Upper lobe of left lung (tissue), 6 donors: Measurements from ENCODE around the gene FXYD6. TPM values are rescaled to one million over a fixed set of nuclear protein-coding genes. Genes with fewer than 3 reads are reported as not detected.
A peak's percentile ranks its signal among the peaks of the same experiment; 100 is the strongest.

Experiments used
- ATAC-seq, 2 donors: fragments of 200-7000 bp; cut with Tn5 transposase; one replicate each; pipeline ENCODE4 v1.9.1; 2022; ENCODE audit warnings: mild to moderate bottlenecking in 2 of 2, moderate library complexity in 2 of 2; ENCODE audit not compliant: low FRiP score in 2 of 2
- DNase-seq, 2 donors: peaks; one replicate each; pipeline ENCODE4 v3.0.0-alpha.2; 2019 to 2020
- H3K27ac ChIP-seq, 4 donors: fragments of 200-600 bp; sonication (generic); one replicate each; pipeline ENCODE4 v1.5.1; 2016 to 2019
- H3K27me3 ChIP-seq, 4 donors: fragments of 200-600 bp; sonication (generic); one replicate each; pipeline ENCODE4 v1.5.1; 2017 to 2019
- H3K36me3 ChIP-seq, 4 donors: fragments of 200-600 bp; sonication (generic); one replicate each; pipeline ENCODE4 v1.5.1; 2016 to 2019
- H3K4me1 ChIP-seq, 4 donors: fragments of 200-600 bp; sonication (generic); one replicate each; pipeline ENCODE4 v1.5.1; 2018 to 2019
- H3K4me3 ChIP-seq, 4 donors: fragments of 200-600 bp; sonication (generic); one replicate each; pipeline ENCODE4 v1.5.1; 2017 to 2019; ENCODE audit warnings: mild to moderate bottlenecking in 2 of 4, moderate library complexity in 1 of 4
- H3K9me3 ChIP-seq, 4 donors: fragments of 200-600 bp; sonication (generic); one replicate each; pipeline ENCODE4 v1.5.1; 2018 to 2019
- CTCF ChIP-seq, 6 experiments: fragments of 450-650 bp in 4 of 6; fragments of 200-600 bp in 2 of 6; sonication (generic) in 2 of 6; IDR thresholded peaks; one replicate each; pipeline ENCODE4 v1.5.1; 2016 to 2019; ENCODE audit warnings: antibody characterized with exemption in 6 of 6
- EP300 ChIP-seq, 4 donors: sonication (generic); formaldehyde crosslinking; IDR thresholded peaks; one replicate each; pipeline ENCODE4 v1.5.1; 2017; ENCODE audit warnings: antibody characterized with exemption in 4 of 4, control low read depth in 2 of 4
- POLR2A ChIP-seq, 4 donors: fragments of 450-650 bp; IDR thresholded peaks; one replicate each; pipeline ENCODE4 v1.5.1; 2016 to 2017; ENCODE audit warnings: antibody characterized with exemption in 4 of 4, mild to moderate bottlenecking in 2 of 4
- POLR2AphosphoS5 ChIP-seq, 2 donors: sonication (generic); formaldehyde crosslinking; IDR thresholded peaks; one replicate each; pipeline ENCODE4 v1.5.1; 2017; ENCODE audit warnings: antibody characterized with exemption in 2 of 2
- WGBS, 2 donors: methylation state at CpG; one replicate each; pipeline ENCODE4 v1.1.5; 2017 to 2018; 5-methylcytosine and 5-hydroxymethylcytosine counted together
- total RNA-seq, 6 donors: library from RNA; depleted of rRNA in 4 of 6; stranded (reverse); fragments of >200 nt in 4 of 6; gene quantifications; one replicate each; pipeline versions ENCODE4 v1.1.0 to v1.2.1, GENCODE V29; 2016 to 2021
- donor health status: DM: no; HTN: no; CAD: no; lungs with moderate emphysema.
- donor health status: DM: no; HTN: yes; CAD: no; lungs with severe emphysema.

Gene FXYD6
- total RNA-seq, 6 donors from 2014 or later = 16.2 to 61.4 (median 33.8) TPM

GRCh38 chr11:117795638-117796455, 80.6 kb downstream of the FXYD6 start:
- ATAC-seq (no peak), DNase-seq (peak in 1 of 2 donors; percentile 74)
- H3K9me3 ChIP-seq = no peaks in the 10 kb centered on the region
- WGBS, 2 donors = 8 to 21% methylated on average over 12 to 38 of the region's 53 CpGs
- peaks cover 0 to 32% (median 17%) of the 10 kb centered on the region in 4 donors for H3K27me3 ChIP-seq
- H3K4me1 ChIP-seq = peaks cover 14 to 21% (median 21%) of the 10 kb centered on the region in 4 donors
- no peak overlapping the region for H3K27ac ChIP-seq
- H3K36me3 ChIP-seq = no peaks in the 10 kb centered on the region
- TF ChIP-seq POLR2AphosphoS5 (IDR thresholded peaks at IDR 0.05) = no peak
- TF ChIP-seq EP300 (IDR thresholded peaks at IDR 0.05) = no peak
- TF ChIP-seq CTCF (IDR thresholded peaks at IDR 0.05) = no peak
- TF ChIP-seq POLR2A (IDR thresholded peaks at IDR 0.05) = no peak
- peak overlapping the region in 2 of 4 donors; percentile 25 to 43 for H3K4me3 ChIP-seq

GRCh38 chr11:117794772-117795629, 81.5 kb downstream of the FXYD6 start:
- peaks cover 0 to 32% (median 17%) of the 10 kb centered on the region in 4 donors for H3K27me3 ChIP-seq
- peak in 1 of 2 donors; percentile 53 for DNase-seq

GRCh38 chr11:117794135-117794534, 82.3 kb downstream of the FXYD6 start:
- WGBS, 2 donors = 88 to 89% methylated on average over 10 of the region's 10 CpGs
- ATAC-seq (no peak), DNase-seq (no peak)
- TF ChIP-seq POLR2A (IDR thresholded peaks at IDR 0.05) (no peak), CTCF (IDR thresholded peaks at IDR 0.05) (no peak), POLR2AphosphoS5 (IDR thresholded peaks at IDR 0.05) (no peak), EP300 (IDR thresholded peaks at IDR 0.05) (no peak)
- Histone ChIP-seq H3K4me1 (peaks cover 14 to 21% (median 21%) of the 10 kb centered on the region in 4 donors), H3K27ac (no peak overlapping the region), H3K9me3 (no peaks in the 10 kb centered on the region), H3K27me3 (peaks cover 0 to 32% (median 17%) of the 10 kb centered on the region in 4 donors), H3K36me3 (no peaks in the 10 kb centered on the region), H3K4me3 (no peak overlapping the region)

More at GRCh38 chr11:117794772-117795629, 81.5 kb downstream of the FXYD6 start:
- ATAC-seq = no peak
- Histone ChIP-seq H3K4me3 (no peak overlapping the region), H3K27ac (no peak overlapping the region), H3K4me1 (peaks cover 14 to 21% (median 21%) of the 10 kb centered on the region in 4 donors), H3K36me3 (no peaks in the 10 kb centered on the region), H3K9me3 (no peaks in the 10 kb centered on the region)
- WGBS, 2 donors = 49 to 50% methylated on average over 24 to 29 of the region's 29 CpGs
- TF ChIP-seq CTCF (IDR thresholded peaks at IDR 0.05) = no peak
- no peak for TF ChIP-seq POLR2A (IDR thresholded peaks at IDR 0.05)
- TF ChIP-seq EP300 (IDR thresholded peaks at IDR 0.05) = no peak
- no peak for TF ChIP-seq POLR2AphosphoS5 (IDR thresholded peaks at IDR 0.05)

GRCh38 chr11:117793583-117793982, 82.9 kb downstream of the FXYD6 start:
- TF ChIP-seq CTCF (IDR thresholded peaks at IDR 0.05) (no peak), POLR2A (IDR thresholded peaks at IDR 0.05) (no peak), POLR2AphosphoS5 (IDR thresholded peaks at IDR 0.05) (no peak), EP300 (IDR thresholded peaks at IDR 0.05) (no peak)
- Histone ChIP-seq H3K36me3 (no peaks in the 10 kb centered on the region), H3K27me3 (peaks cover 0 to 32% (median 17%) of the 10 kb centered on the region in 4 donors), H3K4me3 (no peak overlapping the region), H3K4me1 (peaks cover 14 to 21% (median 21%) of the 10 kb centered on the region in 4 donors), H3K9me3 (no peaks in the 10 kb centered on the region), H3K27ac (no peak overlapping the region)
- WGBS, 2 donors = 90 to 92% methylated on average over 9 of the region's 9 CpGs
- DNase-seq (no peak), ATAC-seq (no peak)
